SK-N-SH (cell line): Measurements from ENCODE around the gene EFNB1. TPM values are rescaled to one million over a fixed set of nuclear protein-coding genes. Genes with fewer than 3 reads are reported as not detected.

Experiments used
- CTCF ChIA-PET: fragments of 300-600, 350-600 bp; formaldehyde crosslinking; extraction: SDS; loops from one replicate; lab custom pipeline; 2021; lab: Yijun Ruan, JAX
- POLR2A ChIA-PET: fragments of 350-600 bp; sonication (Branson Sonifier 250); formaldehyde crosslinking; extraction: SDS; loops from one replicate; lab custom pipeline; 2020; ENCODE audit warnings: antibody characterized with exemption, inconsistent platforms; lab: Yijun Ruan, JAX
- DNase-seq: peaks from one replicate; pipeline ENCODE4 v3.0.0; 2012
- H2AFZ ChIP-seq: fragments of 200-600 bp; sonication (generic); 2 replicates; pipeline ENCODE4 v1.8.1; 2016; ENCODE audit warnings: antibody characterized with exemption, mild to moderate bottlenecking, low read depth
- H3F3A ChIP-seq: fragments of 200-600 bp; sonication (generic); replicated peaks from 2 replicates; pipeline ENCODE3; 2016; ENCODE audit warnings: antibody characterized with exemption, mild to moderate bottlenecking; ENCODE audit not compliant: insufficient read depth
- H3K27ac ChIP-seq, 2 experiments: fragments of 200-500 bp in 1 of 2; fragments of 200-600 bp in 1 of 2; sonication (Bioruptor generic) in 1 of 2; sonication (generic), shearing (Covaris generic) in 1 of 2; 2 replicates each; pipeline versions ENCODE4 v1.5.1 to v1.6.1; 2014 to 2016; ENCODE audit warnings: low read depth in 2 of 2, inconsistent platforms in 1 of 2, low read length in 1 of 2, mild to moderate bottlenecking in 1 of 2, mixed read lengths in 1 of 2
- H3K27me3 ChIP-seq: fragments of 200-600 bp; sonication (generic), shearing (Covaris generic); 2 replicates; pipeline ENCODE4 v1.6.1; 2016; ENCODE audit warnings: mixed run types; ENCODE audit not compliant: insufficient read depth
- H3K36me3 ChIP-seq, 2 experiments: fragments of 200-500 bp in 1 of 2; fragments of 200-600 bp in 1 of 2; sonication (Bioruptor generic) in 1 of 2; sonication (generic) in 1 of 2; replicated peaks in 1 of 2; 2 replicates each; pipeline versions ENCODE3 to v1.5.1; 2014 to 2016; ENCODE audit warnings: low read length in 1 of 2, mild to moderate bottlenecking in 1 of 2; ENCODE audit not compliant: insufficient read depth in 2 of 2, control insufficient read depth in 1 of 2
- H3K4me1 ChIP-seq, 2 experiments: fragments of 200-500 bp in 1 of 2; fragments of 200-600 bp in 1 of 2; sonication (Bioruptor generic) in 1 of 2; sonication (generic), shearing (Covaris generic) in 1 of 2; 2 replicates each; pipeline versions ENCODE4 v1.5.1 to v1.6.1; 2014 to 2016; ENCODE audit warnings: low read depth in 1 of 2, low read length in 1 of 2, mixed run types in 1 of 2; ENCODE audit not compliant: insufficient read depth in 2 of 2, control insufficient read depth in 1 of 2
- H3K4me2 ChIP-seq: fragments of 200-600 bp; sonication (generic), shearing (Covaris generic); 2 replicates; pipeline ENCODE4 v1.6.1; 2017; ENCODE audit warnings: mixed run types
- H3K4me3 ChIP-seq, 2 experiments: fragments of 200-500 bp in 1 of 2; fragments of 200-600 bp in 1 of 2; sonication (Bioruptor generic) in 1 of 2; sonication (generic), shearing (Covaris generic) in 1 of 2; 2 replicates each; pipeline versions ENCODE4 v1.5.1 to v1.8.1; 2014 to 2016; ENCODE audit warnings: low read depth in 2 of 2, inconsistent platforms in 1 of 2, low read length in 1 of 2, mild to moderate bottlenecking in 1 of 2, mixed read lengths in 1 of 2, moderate library complexity in 1 of 2
- H3K79me2 ChIP-seq: fragments of 200-600 bp; sonication (generic); 2 replicates; pipeline ENCODE4 v1.8.1; 2017; ENCODE audit warnings: mild to moderate bottlenecking; ENCODE audit not compliant: insufficient read depth
- H3K9ac ChIP-seq: fragments of 200-600 bp; sonication (generic); 2 replicates; pipeline ENCODE4 v1.6.1; 2017; ENCODE audit warnings: mixed run types
- H3K9me2 ChIP-seq: fragments of 200-600 bp; sonication (generic); 2 replicates; pipeline ENCODE4 v1.6.1; 2017; ENCODE audit warnings: mixed run types
- H3K9me3 ChIP-seq: fragments of 200-600 bp; sonication (generic); 2 replicates; pipeline ENCODE4 v1.6.1; 2017; ENCODE audit warnings: mixed run types, mild to moderate bottlenecking, moderate library complexity
- H4K20me1 ChIP-seq: fragments of 200-600 bp; sonication (generic); 2 replicates; pipeline ENCODE4 v1.6.1; 2017; ENCODE audit warnings: mild to moderate bottlenecking, mixed run types; ENCODE audit not compliant: insufficient read depth
- CHD2 ChIP-seq: fragments of 150-350 bp; IDR thresholded peaks from 2 replicates; pipeline ENCODE4 v1.6.1; 2018; ENCODE audit warnings: low read length; ENCODE audit not compliant: partially characterized antibody
- CTCF ChIP-seq: fragments of 200-600 bp; sonication (generic); IDR thresholded peaks from 2 replicates; pipeline ENCODE4 v1.6.1; 2017; ENCODE audit warnings: antibody characterized with exemption, mild to moderate bottlenecking, moderate library complexity
- ELF1 ChIP-seq: IDR thresholded peaks from 2 replicates; pipeline ENCODE4 v1.4.0; 2012
- EP300 ChIP-seq, 2 experiments: IDR thresholded peaks; 2 replicates each; pipeline versions ENCODE4 v1.4.0 to v1.6.1; 2012; ENCODE audit warnings: borderline replicate concordance in 1 of 2, low read depth in 1 of 2, low read length in 1 of 2
- FOSL2 ChIP-seq: IDR thresholded peaks from 2 replicates; pipeline ENCODE4 v1.4.0; 2012; ENCODE audit warnings: low read depth, mild to moderate bottlenecking, moderate library complexity, borderline replicate concordance
- FOXM1 ChIP-seq: IDR thresholded peaks from 2 replicates; pipeline ENCODE4 v1.4.0; 2012; ENCODE audit warnings: low read depth, mild to moderate bottlenecking
- GATA2 ChIP-seq: sonication (generic); formaldehyde crosslinking; IDR thresholded peaks from 2 replicates; pipeline ENCODE4 v1.5.0; 2020; ENCODE audit warnings: mild to moderate bottlenecking, missing genetic modification reagents
- IRF3 ChIP-seq: fragments of 150-350 bp; IDR thresholded peaks from 2 replicates; pipeline ENCODE4 v1.6.1; 2016; ENCODE audit warnings: mild to moderate bottlenecking, low read depth, low read length
- JUND ChIP-seq: IDR thresholded peaks from 2 replicates; pipeline ENCODE4 v1.4.0; 2012
- MXI1 ChIP-seq: IDR thresholded peaks from 2 replicates; pipeline ENCODE4 v1.6.1; 2012; ENCODE audit warnings: mild to moderate bottlenecking, low read depth, low read length, improper control_type of control experiment
- NFIC ChIP-seq: IDR thresholded peaks from 2 replicates; pipeline ENCODE4 v1.4.0; 2012; ENCODE audit warnings: borderline replicate concordance
- POLR2AphosphoS5 ChIP-seq: IDR thresholded peaks from 2 replicates; pipeline ENCODE4 v1.6.1; 2012; ENCODE audit warnings: low read depth, low read length
- RAD21 ChIP-seq: IDR thresholded peaks from 2 replicates; pipeline ENCODE4 v1.6.1; 2012; ENCODE audit warnings: mild to moderate bottlenecking, low read length
- REST ChIP-seq: IDR thresholded peaks from 2 replicates; pipeline ENCODE4 v1.6.1; 2012; ENCODE audit warnings: mild to moderate bottlenecking, low read depth, low read length, moderate library complexity
- RFX5 ChIP-seq: IDR thresholded peaks from 2 replicates; pipeline ENCODE4 v1.6.1; 2012; ENCODE audit warnings: mild to moderate bottlenecking, improper control_type of control experiment, low read length
- SMC3 ChIP-seq: IDR thresholded peaks from 2 replicates; pipeline ENCODE4 v1.6.1; 2012; ENCODE audit warnings: low read depth, low read length, improper control_type of control experiment
- WGBS: methylation state at CpG from one replicate; pipeline ENCODE4 v1.1.6; 2017; ENCODE audit warnings: low lambda C conversion rate; 5-methylcytosine and 5-hydroxymethylcytosine counted together
- polyA plus RNA-seq, 3 experiments: library from polyadenylated mRNA; depleted of rRNA; stranded (reverse); fragments of >200 nt; gene quantifications; 2 replicates each; pipeline ENCODE4 v1.2.3, GENCODE V29; 2012
- TF ChIP-seq, protein P1 (sequence below): IDR thresholded peaks from 2 replicates; pipeline ENCODE4 v1.4.0; 2012; ENCODE audit warnings: low read depth
- TF ChIP-seq, protein P2 (sequence below): IDR thresholded peaks from 2 replicates; pipeline ENCODE4 v1.4.0; 2012; ENCODE audit warnings: low read depth, borderline replicate concordance

EFNB1 gene
- polyA plus RNA-seq, 1 of the 3 experiments (the other 2 are of a cell fraction) = 8.4 TPM

DNA sequence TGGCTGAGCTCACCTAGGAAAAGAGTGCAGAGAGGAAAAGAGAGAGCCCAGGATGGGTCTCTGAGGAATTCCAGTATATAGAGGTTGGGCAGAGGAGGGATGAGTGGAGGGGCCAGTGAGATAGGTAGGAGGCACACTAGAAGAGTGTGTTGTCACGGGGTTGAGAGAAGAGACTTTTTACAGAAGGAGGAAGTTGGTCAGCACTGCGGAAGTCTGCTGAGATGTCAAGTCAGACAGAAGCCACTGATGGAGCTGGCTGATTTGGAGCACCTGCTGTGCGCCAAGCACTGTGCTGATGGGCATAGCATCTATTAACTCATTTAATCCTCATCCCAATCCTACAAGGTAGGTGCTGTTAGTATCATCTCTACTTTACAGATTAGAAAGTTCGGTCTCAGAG, 60.4 kb downstream of the EFNB1 start:
- Histone ChIP-seq H4K20me1 (no peaks in the 10 kb centered on the region), H3K36me3 (no peaks in the 10 kb centered on the region), H3K4me1 (peaks cover 0 to 10% of the 10 kb centered on the region in 2 experiments; a peak in 1 of 4 replicates), H3K27me3 (peaks cover 19% of the 10 kb centered on the region; the same call in 1 of the 2 replicates), H3K9ac (no peak overlapping the region), H3K4me2 (no peak overlapping the region), H3K4me3 (no peak overlapping the region), H3K27ac (no peak overlapping the region), H3F3A (no peaks in the 10 kb centered on the region), H3K79me2 (no peaks in the 10 kb centered on the region), H2AFZ (no peak overlapping the region), H3K9me3 (no peaks in the 10 kb centered on the region), H3K9me2 (no peaks in the 10 kb centered on the region)
- TF ChIP-seq EP300 (IDR thresholded peaks at IDR 0.05; ENCODE audit: borderline replicate concordance in 1 of 2, low read depth in 1 of 2, low read length in 1 of 2) (no peak), SMC3 (no peak), GATA2 (CRISPR knock-in tag) (no peak), CTCF (no peak), MXI1 (no peak), REST (no peak), RFX5 (no peak), JUND (no peak), POLR2AphosphoS5 (no peak), IRF3 (no peak), RAD21 (no peak), NFIC (no peak), ELF1 (no peak), CHD2 (no peak), FOSL2 (no peak), FOXM1 (no peak)
- TF ChIP-seq, protein P1, sequence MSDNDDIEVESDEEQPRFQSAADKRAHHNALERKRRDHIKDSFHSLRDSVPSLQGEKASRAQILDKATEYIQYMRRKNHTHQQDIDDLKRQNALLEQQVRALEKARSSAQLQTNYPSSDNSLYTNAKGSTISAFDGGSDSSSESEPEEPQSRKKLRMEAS = no peak
- TF ChIP-seq, protein P2, sequence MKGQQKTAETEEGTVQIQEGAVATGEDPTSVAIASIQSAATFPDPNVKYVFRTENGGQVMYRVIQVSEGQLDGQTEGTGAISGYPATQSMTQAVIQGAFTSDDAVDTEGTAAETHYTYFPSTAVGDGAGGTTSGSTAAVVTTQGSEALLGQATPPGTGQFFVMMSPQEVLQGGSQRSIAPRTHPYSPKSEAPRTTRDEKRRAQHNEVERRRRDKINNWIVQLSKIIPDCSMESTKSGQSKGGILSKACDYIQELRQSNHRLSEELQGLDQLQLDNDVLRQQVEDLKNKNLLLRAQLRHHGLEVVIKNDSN = no peak
- ChIA-PET CTCF (no interaction called here), POLR2A (no interaction called here)
- DNase-seq = no peak
- 41% methylated on average over 4 of the region's 4 CpGs for WGBS

Other genes with a start within 250 kb of the EFNB1 start
- 2.6 TPM in 2 replicates for gene STARD8, start 181.4 kb upstream of the EFNB1 start, polyA plus RNA-seq (2012; rRNA removed)